A673 (cell line): ENCODE measurements around the gene CIAO2A. TPM values are rescaled to one million over a fixed set of nuclear protein-coding genes. Genes with fewer than 3 reads are reported as not detected.

ENCODE experiments used
- BruUV-seq: library from RNA; stranded (reverse); fragments of 400-500 nt; replicated peaks from 2 replicates; lab custom pipeline; 2021; lab: Mats Ljungman, UMichigan
- CTCF ChIA-PET: fragments of 300-600 bp; sonication (Branson Sonifier 250); formaldehyde crosslinking; loops from one replicate; lab custom pipeline; 2022; ENCODE audit warnings: antibody characterized with exemption; lab: Charles Lee
- POLR2A ChIA-PET: fragments of 300-600 bp; sonication (Branson Sonifier 250); formaldehyde crosslinking; loops from one replicate; lab custom pipeline; 2022; ENCODE audit warnings: antibody characterized with exemption; ENCODE audit not compliant: low non-redundant PET; lab: Charles Lee
- DNase-seq: peaks from one replicate; pipeline ENCODE4 v3.0.0-alpha.2; 2015; ENCODE audit warnings: low spot score
- H3K27ac ChIP-seq: fragments of 200-600 bp; sonication (generic); 2 replicates; pipeline ENCODE4 v1.5.1; 2016; ENCODE audit warnings: mixed run types, low read depth, mild to moderate bottlenecking, mixed read lengths, antibody characterized with exemption, low read length; ENCODE audit not compliant: poor library complexity, severe bottlenecking
- H3K27me3 ChIP-seq: fragments of 200-600 bp; sonication (generic); replicated peaks from 2 replicates; pipeline ENCODE4 v1.6.1; 2017; ENCODE audit warnings: mixed run types, low read depth, mild to moderate bottlenecking, mixed read lengths, antibody characterized with exemption, low read length; ENCODE audit not compliant: insufficient read depth, poor library complexity
- H3K36me3 ChIP-seq: fragments of 200-600 bp; sonication (generic); 2 replicates; pipeline ENCODE4 v1.6.1; 2016; ENCODE audit warnings: mixed run types, mild to moderate bottlenecking, mixed read lengths, antibody characterized with exemption, low read length; ENCODE audit not compliant: insufficient read depth, poor library complexity, severe bottlenecking
- H3K4me1 ChIP-seq: fragments of 200-600 bp; sonication (generic); 2 replicates; pipeline ENCODE4 v1.6.1; 2017; ENCODE audit warnings: mixed run types, mild to moderate bottlenecking, mixed read lengths, antibody characterized with exemption, low read length; ENCODE audit not compliant: insufficient read depth, poor library complexity, severe bottlenecking
- H3K4me3 ChIP-seq: fragments of 200-600 bp; sonication (generic); 2 replicates; pipeline ENCODE4 v1.5.1; 2016; ENCODE audit warnings: low read depth, mixed run types, mild to moderate bottlenecking, mixed read lengths, low read length; ENCODE audit not compliant: poor library complexity, severe bottlenecking
- H3K9me3 ChIP-seq: fragments of 200-600 bp; sonication (generic); 2 replicates; pipeline ENCODE4 v1.6.1; 2016; ENCODE audit warnings: mixed run types, low read depth, mild to moderate bottlenecking, mixed read lengths, antibody characterized with exemption, low read length; ENCODE audit not compliant: poor library complexity, severe bottlenecking
- EZH2 ChIP-seq: fragments of 200-600 bp; sonication (generic); IDR thresholded peaks from 2 replicates; pipeline ENCODE4 v1.6.1; 2017; ENCODE audit warnings: borderline replicate concordance, low read depth, mild to moderate bottlenecking, mixed read lengths, antibody characterized with exemption, low read length; ENCODE audit not compliant: poor library complexity, severe bottlenecking
- intact Hi-C: fragments of 100-400 bp; cut with micrococcal nuclease; formaldehyde crosslinking; loops from one replicate; pipeline ENCODE4 v1.10.0; 2022; ENCODE audit not compliant: unreplicated experiment
- total RNA-seq: library from RNA; stranded (reverse); gene quantifications from 2 replicates; pipeline ENCODE4 v1.2.3, GENCODE V29; 2021
- TF ChIP-seq, protein P1 (sequence below): fragments of 300-800, 200-600 bp; sonication (generic); conservative IDR thresholded peaks from 2 replicates; pipeline ENCODE4 v1.5.1; 2017; ENCODE audit warnings: low read depth, mild to moderate bottlenecking, antibody characterized with exemption, low read length, moderate library complexity, mixed read lengths

Gene CIAO2A
- total RNA-seq, 1 experiment from 2014 or later, result 75.6 TPM

DNA sequence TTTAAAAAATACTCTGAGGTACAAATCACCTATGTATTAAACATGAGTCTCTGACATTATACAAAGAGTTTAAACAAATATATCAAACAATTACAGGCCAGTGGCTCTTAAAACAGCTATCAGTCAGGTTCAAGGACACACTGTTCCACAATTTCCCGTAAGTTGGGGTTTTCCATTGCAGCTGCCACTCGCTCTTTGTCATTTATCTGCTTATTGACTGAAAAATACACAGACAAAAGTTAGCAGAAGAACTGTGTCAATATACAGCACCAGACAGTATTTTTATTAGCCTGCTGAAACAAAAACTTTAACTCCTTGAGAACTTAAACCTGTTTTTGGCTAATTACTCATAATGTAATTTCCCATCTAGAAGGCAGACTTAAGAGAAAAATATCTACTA, 20.8 kb downstream of the CIAO2A start:
- Histone ChIP-seq H3K4me3 (no peak overlapping the region), H3K27ac (no peak overlapping the region), H3K4me1 (no peaks in the 10 kb centered on the region), H3K27me3 (no peaks in the 10 kb centered on the region), H3K36me3 (peaks cover under 1% of the 10 kb centered on the region), H3K9me3 (no peaks in the 10 kb centered on the region)
- CTCF ChIA-PET, result no interaction called here
- no peak for TF ChIP-seq EZH2
- TF ChIP-seq, protein P1, sequence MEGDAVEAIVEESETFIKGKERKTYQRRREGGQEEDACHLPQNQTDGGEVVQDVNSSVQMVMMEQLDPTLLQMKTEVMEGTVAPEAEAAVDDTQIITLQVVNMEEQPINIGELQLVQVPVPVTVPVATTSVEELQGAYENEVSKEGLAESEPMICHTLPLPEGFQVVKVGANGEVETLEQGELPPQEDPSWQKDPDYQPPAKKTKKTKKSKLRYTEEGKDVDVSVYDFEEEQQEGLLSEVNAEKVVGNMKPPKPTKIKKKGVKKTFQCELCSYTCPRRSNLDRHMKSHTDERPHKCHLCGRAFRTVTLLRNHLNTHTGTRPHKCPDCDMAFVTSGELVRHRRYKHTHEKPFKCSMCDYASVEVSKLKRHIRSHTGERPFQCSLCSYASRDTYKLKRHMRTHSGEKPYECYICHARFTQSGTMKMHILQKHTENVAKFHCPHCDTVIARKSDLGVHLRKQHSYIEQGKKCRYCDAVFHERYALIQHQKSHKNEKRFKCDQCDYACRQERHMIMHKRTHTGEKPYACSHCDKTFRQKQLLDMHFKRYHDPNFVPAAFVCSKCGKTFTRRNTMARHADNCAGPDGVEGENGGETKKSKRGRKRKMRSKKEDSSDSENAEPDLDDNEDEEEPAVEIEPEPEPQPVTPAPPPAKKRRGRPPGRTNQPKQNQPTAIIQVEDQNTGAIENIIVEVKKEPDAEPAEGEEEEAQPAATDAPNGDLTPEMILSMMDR, result no peak
- no peak for DNase-seq
- BruUV-seq, result no TSS peak
- POLR2A ChIA-PET, result no interaction called here
- intact Hi-C loops, result no loop called here

DNA sequence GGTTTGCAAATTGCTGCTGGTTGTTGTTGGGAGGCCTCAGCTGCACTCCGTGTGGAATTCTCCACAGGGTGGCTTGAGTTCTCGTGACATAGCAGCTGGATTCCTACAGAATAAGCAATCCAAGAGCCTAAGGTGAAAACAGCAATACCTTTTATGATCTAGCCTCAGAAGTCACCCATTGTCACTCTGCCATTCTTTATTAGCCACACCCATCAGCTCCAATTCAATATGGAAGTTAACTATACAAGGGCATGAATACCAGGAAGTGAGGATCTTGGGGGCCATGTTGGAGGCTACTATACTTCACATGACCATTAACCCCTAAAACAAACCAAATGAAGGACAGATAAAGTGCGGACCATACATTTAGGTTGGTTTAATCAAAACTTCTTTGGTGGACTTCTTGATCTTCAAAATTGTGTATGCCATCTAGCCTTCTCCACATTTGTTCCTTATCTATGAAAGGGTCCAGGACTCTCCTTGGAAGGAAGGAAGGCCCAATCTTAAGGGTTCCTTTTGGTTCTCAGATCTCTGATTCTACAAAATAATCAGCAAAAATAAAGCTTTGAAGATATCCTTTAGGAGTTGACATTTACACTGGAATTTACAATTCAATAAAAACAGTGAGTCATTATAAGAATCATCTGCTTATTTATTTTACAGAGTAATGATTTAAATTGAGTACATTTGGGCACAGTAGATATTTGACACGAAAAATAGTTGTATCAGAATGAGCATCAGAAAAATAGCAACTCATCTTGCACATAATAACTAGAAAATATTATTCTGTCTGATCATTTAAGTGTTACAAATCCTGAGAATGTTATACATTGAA, 21.5 kb downstream of the CIAO2A start:
- Histone ChIP-seq H3K9me3 (no peaks in the 10 kb centered on the region), H3K27me3 (no peaks in the 10 kb centered on the region), H3K36me3 (no peaks in the 10 kb centered on the region), H3K4me3 (no peak overlapping the region), H3K27ac (no peak overlapping the region), H3K4me1 (no peaks in the 10 kb centered on the region)
- no TSS peak for BruUV-seq
- no peak for DNase-seq
- no peak for TF ChIP-seq EZH2
- TF ChIP-seq, protein P1, result no peak
- ChIA-PET POLR2A (no interaction called here), CTCF (no interaction called here)
- intact Hi-C loops, result loop anchor here (2.0 kb wide), 1 partner anchor 341 kb away; no protein-coding TSS in a partner anchor

DNA sequence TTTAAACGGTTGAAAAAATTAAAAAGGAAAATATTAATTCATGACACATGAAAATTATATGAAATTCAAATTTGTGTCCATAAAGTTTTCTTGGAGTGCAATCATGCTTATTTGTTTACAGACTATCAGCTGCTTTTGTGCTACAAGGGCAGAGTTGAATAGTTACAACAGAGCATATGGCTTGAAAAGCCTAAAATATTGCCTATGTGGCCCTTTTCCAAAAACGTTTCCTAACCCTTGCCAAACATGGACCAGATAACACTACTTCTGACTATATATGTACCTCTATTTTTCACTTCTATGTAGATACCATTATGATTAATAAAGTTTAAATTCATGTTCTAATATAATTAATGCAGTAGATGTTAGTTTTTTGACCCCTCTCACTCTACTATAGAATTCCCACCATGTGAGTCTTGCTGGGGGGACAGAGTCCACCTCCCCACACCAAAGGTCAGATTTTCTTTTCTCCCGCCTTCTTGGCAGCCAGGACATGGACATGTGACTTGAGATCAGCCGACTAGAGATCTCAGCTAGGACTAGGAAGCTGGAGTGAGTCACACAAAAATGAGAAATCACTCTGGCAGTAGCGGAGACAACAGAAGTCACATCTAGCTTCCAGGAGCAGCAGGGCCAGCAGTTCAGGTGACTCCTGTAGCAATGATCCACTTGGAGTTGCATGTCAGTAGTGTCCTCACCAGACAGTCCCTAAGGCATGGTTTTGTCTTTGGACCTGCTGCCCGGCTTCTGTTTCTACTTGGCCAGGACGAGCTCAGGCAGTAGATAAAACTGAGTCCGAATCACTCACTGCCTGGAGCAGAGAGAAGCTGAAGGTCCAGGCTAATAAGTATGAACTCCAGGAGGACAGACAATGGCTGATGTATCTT, 22.4 kb downstream of the CIAO2A start:
- DNase-seq, result no peak
- ChIA-PET CTCF (no interaction called here), POLR2A (interaction anchor here (0.5 kb wide), 1 partner anchor 84 kb away, joined by 3 read pairs; no protein-coding TSS in a partner anchor)
- H3K9me3 ChIP-seq, result no peaks in the 10 kb centered on the region
- BruUV-seq, result no TSS peak
- no peak for TF ChIP-seq EZH2
- TF ChIP-seq, protein P1, result no peak
- no peaks in the 10 kb centered on the region for H3K27me3 ChIP-seq
- H3K4me1 ChIP-seq, result no peaks in the 10 kb centered on the region
- intact Hi-C loops, result loop anchor here (2.0 kb wide), 1 partner anchor 340 kb away; no protein-coding TSS in a partner anchor
- H3K4me3 ChIP-seq, result no peak overlapping the region
- H3K36me3 ChIP-seq, result no peaks in the 10 kb centered on the region
- no peak overlapping the region for H3K27ac ChIP-seq
